Endothelial cell of umbilical vein (primary cell): ENCODE data around the gene SUSD2. TPM values are rescaled to one million over a fixed set of nuclear protein-coding genes. Genes with fewer than 3 reads are reported as not detected.

Experiments
- BruUV-seq: library from RNA; stranded (reverse); fragments of 400-500 nt; replicated peaks from 2 replicates; lab custom pipeline; 2021; lab: Mats Ljungman, UMichigan
- CTCF ChIA-PET: fragments of 300-600, 350-600 bp; sonication (Branson Sonifier 250); formaldehyde crosslinking; loops from one replicate; lab custom pipeline; 2021; ENCODE audit warnings: antibody characterized with exemption, inconsistent platforms; lab: Charles Lee
- POLR2A ChIA-PET: fragments of 300-600, 350-600 bp; sonication (Branson Sonifier 250); formaldehyde crosslinking; loops from one replicate; lab custom pipeline; 2021; ENCODE audit warnings: antibody characterized with exemption, inconsistent platforms; lab: Charles Lee
- DNase-seq: peaks from one replicate; pipeline ENCODE4 v3.0.0-alpha.2; 2011; ENCODE audit warnings: low read depth, low spot score
- FAIRE-seq: peaks from 2 replicates; lab custom pipeline; 2011; peaks lifted over from hg19 to GRCh38; lab: Jason Lieb, UNC
- H2AFZ ChIP-seq: 2 replicates; pipeline ENCODE4 v1.6.0; 2012; ENCODE audit warnings: low read depth, low read length, control low read depth, inconsistent platforms
- H3K27ac ChIP-seq: 2 replicates; pipeline ENCODE4 v1.5.1; 2011; ENCODE audit warnings: low read depth, mild to moderate bottlenecking, control low read depth, low read length, moderate library complexity; ENCODE audit not compliant: insufficient read depth
- H3K27me3 ChIP-seq, 2 experiments: 2 replicates each; pipeline versions ENCODE4 v1.6.0 to v1.6.1; 2011; ENCODE audit warnings: low read length in 2 of 2, mixed read lengths in 1 of 2; ENCODE audit not compliant: control insufficient read depth in 2 of 2, insufficient read depth in 2 of 2
- H3K36me3 ChIP-seq, 2 experiments: 2 replicates in 1 of 2; 3 replicates in 1 of 2; pipeline ENCODE4 v1.5.1; 2011; ENCODE audit warnings: low read length in 2 of 2, mild to moderate bottlenecking in 1 of 2, moderate library complexity in 1 of 2; ENCODE audit not compliant: control insufficient read depth in 2 of 2, insufficient read depth in 2 of 2; ENCODE audit errors: extremely low read depth in 1 of 2
- H3K4me1 ChIP-seq: 3 replicates; pipeline ENCODE4 v1.5.1; 2011; ENCODE audit warnings: mild to moderate bottlenecking, low read length; ENCODE audit not compliant: control insufficient read depth, insufficient read depth; ENCODE audit errors: extremely low read depth
- H3K4me2 ChIP-seq: 2 replicates; pipeline ENCODE4 v1.6.1; 2011; ENCODE audit warnings: low read length, control low read depth, mixed read lengths; ENCODE audit not compliant: insufficient read depth
- H3K4me3 ChIP-seq, 3 experiments: fragments of 200-600 bp in 1 of 3; sonication (generic), shearing (Covaris generic) in 1 of 3; replicated peaks in 1 of 3; 2 replicates each; pipeline ENCODE4 v1.5.1; 2011 to 2016; ENCODE audit warnings: control low read depth in 3 of 3, low read length in 3 of 3, mild to moderate bottlenecking in 2 of 3, inconsistent platforms in 1 of 3, low read depth in 1 of 3, moderate library complexity in 1 of 3; ENCODE audit not compliant: insufficient read depth in 1 of 3
- H3K79me2 ChIP-seq: 2 replicates; pipeline ENCODE4 v1.6.0; 2012; ENCODE audit warnings: low read length, inconsistent platforms; ENCODE audit not compliant: control insufficient read depth, insufficient read depth
- H3K9ac ChIP-seq: replicated peaks from 2 replicates; pipeline ENCODE3; 2011; ENCODE audit warnings: low read length, control low read depth; ENCODE audit not compliant: insufficient read depth; ENCODE audit errors: extremely low read depth
- H3K9me1 ChIP-seq: replicated peaks from 3 replicates; pipeline ENCODE4 v1.6.0; 2011; ENCODE audit warnings: mild to moderate bottlenecking, low read length; ENCODE audit not compliant: control insufficient read depth, insufficient read depth; ENCODE audit errors: extremely low read depth
- H3K9me3 ChIP-seq: replicated peaks from 2 replicates; pipeline ENCODE4 v1.5.1; 2012; ENCODE audit warnings: low read length, inconsistent platforms; ENCODE audit not compliant: control insufficient read depth, insufficient read depth
- H4K20me1 ChIP-seq: replicated peaks from 2 replicates; pipeline ENCODE3; 2011; ENCODE audit warnings: mild to moderate bottlenecking, low read length; ENCODE audit not compliant: control insufficient read depth, insufficient read depth; ENCODE audit errors: extremely low read depth
- EZH2 ChIP-seq: IDR thresholded peaks from 2 replicates; pipeline ENCODE4 v1.6.1; 2012; ENCODE audit warnings: borderline replicate concordance, low read depth, mild to moderate bottlenecking, moderate library complexity, low read length, inconsistent platforms; ENCODE audit not compliant: severe bottlenecking
- FOS ChIP-seq: IDR thresholded peaks from 2 replicates; pipeline ENCODE4 v1.6.1; 2011; ENCODE audit warnings: mild to moderate bottlenecking, low read length, moderate library complexity, borderline replicate concordance; ENCODE audit not compliant: insufficient read depth
- GATA2 ChIP-seq: IDR thresholded peaks from 2 replicates; pipeline ENCODE4 v1.7.0; 2011; ENCODE audit warnings: low read depth, mild to moderate bottlenecking, moderate library complexity, mixed read lengths, low read length; ENCODE audit not compliant: insufficient read length, insufficient read depth
- JUN ChIP-seq: IDR thresholded peaks from 2 replicates; pipeline ENCODE4 v1.6.1; 2011; ENCODE audit warnings: borderline replicate concordance, low read depth; ENCODE audit not compliant: insufficient read length, insufficient read depth
- MYC ChIP-seq: IDR thresholded peaks from one replicate; pipeline ENCODE4 v1.6.1; 2011; ENCODE audit warnings: mild to moderate bottlenecking, low read depth, low read length
- POLR2A ChIP-seq: IDR thresholded peaks from 2 replicates; pipeline ENCODE4 v1.6.1; 2012; ENCODE audit warnings: low read depth, mild to moderate bottlenecking, control low read depth, low read length
- POLR2AphosphoS5 ChIP-seq: IDR thresholded peaks from 2 replicates; pipeline ENCODE4 v1.6.1; 2012; ENCODE audit warnings: low read depth, mild to moderate bottlenecking, control low read depth, low read length, moderate library complexity; ENCODE audit not compliant: insufficient read depth
- dilution Hi-C: fragments of 300-500 bp; cut with MboI; formaldehyde crosslinking; loops from one replicate; pipeline ENCODE4 v1.15.0; 2019; ENCODE audit warnings: low sequenced_read_pairs; ENCODE audit not compliant: extremely low pct_ligation_motif_present
- intact Hi-C: fragments of 100-400 bp; cut with micrococcal nuclease; formaldehyde crosslinking; loops from one replicate; pipeline ENCODE4 v1.10.0; 2022
- polyA plus RNA-seq, 4 experiments: library from polyadenylated mRNA; depleted of rRNA in 3 of 4; stranded (reverse) in 3 of 4; unstranded in 1 of 4; fragments of >200 nt; gene quantifications; 2 replicates each; pipeline versions ENCODE4 v1.2.1 to v1.2.3, GENCODE V29; 2011 to 2012; ENCODE audit warnings: missing spikeins in 1 of 4
- total RNA-seq: library from RNA; stranded (reverse); gene quantifications from 2 replicates; pipeline ENCODE4 v1.2.3, GENCODE V29; 2021
- TF ChIP-seq, protein P1 (sequence below), 2 donors: IDR thresholded peaks; 1 replicate in 1 of 2; 2 replicates in 1 of 2; pipeline ENCODE4 v1.5.1; 2011; ENCODE audit warnings: low read length in 2 of 2, mild to moderate bottlenecking in 2 of 2, moderate library complexity in 2 of 2, control low read depth in 1 of 2, inconsistent platforms in 1 of 2, low read depth in 1 of 2; ENCODE audit not compliant: insufficient read depth in 1 of 2; ENCODE audit errors: extremely low read depth in 1 of 2
- TF ChIP-seq, protein P2 (sequence below): IDR thresholded peaks from 2 replicates; pipeline ENCODE4 v1.6.1; 2011; ENCODE audit not compliant: insufficient read depth, insufficient read length

Gene SUSD2
- total and polyA plus RNA-seq, 2 donors (not counting 3 experiments of a cell fraction or from before 2014, with no cell fraction given) = 0.26 to 0.27 TPM

DNA sequence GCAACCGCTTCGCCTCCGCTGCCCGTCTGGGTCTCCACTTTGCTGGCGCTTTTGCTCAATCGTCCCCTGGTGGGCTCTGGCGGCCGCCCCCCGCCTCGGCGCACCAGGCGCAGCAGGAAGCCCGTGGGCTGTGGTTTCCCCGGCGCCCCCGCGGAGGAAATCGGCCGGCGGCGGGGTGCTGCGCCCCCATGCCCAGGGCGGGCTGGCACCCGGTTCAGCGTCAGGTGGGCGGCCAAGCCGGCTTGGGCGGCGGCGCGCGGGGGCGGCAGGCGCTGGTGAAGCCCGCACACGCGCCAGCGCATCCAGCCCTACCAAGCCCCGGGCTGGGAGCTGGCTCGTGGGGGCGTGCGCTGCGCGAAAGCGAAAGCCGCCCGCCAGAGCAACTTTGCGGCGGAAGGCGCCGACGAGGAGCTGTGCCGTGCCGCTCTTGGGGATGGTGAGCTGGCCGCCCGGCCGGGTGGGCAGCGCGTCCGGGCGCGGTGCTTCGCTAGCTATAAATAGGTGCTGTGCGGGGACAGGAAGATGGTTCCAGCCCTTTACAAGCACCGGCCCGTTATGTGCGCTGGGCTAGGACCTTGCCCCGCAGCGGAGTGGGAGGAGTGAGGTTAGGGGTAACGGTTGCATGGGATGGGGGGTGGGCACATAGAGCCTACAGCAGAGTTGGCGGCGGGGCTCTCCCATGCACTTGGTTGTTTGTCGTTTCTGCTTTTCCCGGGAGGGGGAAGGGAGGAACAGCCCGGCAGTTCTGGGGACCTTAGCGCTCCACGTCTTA lies 25.0 kb upstream of the SUSD2 start:
- Histone ChIP-seq H2AFZ (peak overlapping the region; percentile 17), H3K9me3 (no peaks in the 10 kb centered on the region), H3K9me1 (no peaks in the 10 kb centered on the region), H3K27ac (peak overlapping the region; percentile 26), H3K4me1 (peaks cover 13% of the 10 kb centered on the region), H3K9ac (peak overlapping the region; percentile 59), H4K20me1 (no peaks in the 10 kb centered on the region), H3K27me3 (no peaks in the 10 kb centered on the region), H3K79me2 (peaks cover 4% of the 10 kb centered on the region), H3K36me3 (no peaks in the 10 kb centered on the region), H3K4me3 (peak overlapping the region; percentile 53 to 91 (median 76)), H3K4me2 (peak overlapping the region; percentile 71)
- ChIA-PET CTCF (interaction anchor here (0.8 to 4.8 kb wide), 23 partner anchors 9 to 294 kb away, joined by 3 to 40 read pairs (median 5); partner anchors contain the start of genes CABIN1 and SUSD2), POLR2A (no interaction called here)
- no TSS peak for BruUV-seq
- DNase-seq (peak; percentile 55), FAIRE-seq (peak; percentile 50)
- intact Hi-C loops = loop anchor here (2.0 to 5.0 kb wide), 2 partner anchors 18 to 144 kb away; partner anchors contain the start of gene CABIN1
- dilution Hi-C loops = no loop called here
- TF ChIP-seq GATA2 (no peak), MYC (no peak), POLR2A (no peak), POLR2AphosphoS5 (no peak), JUN (no peak), FOS (no peak), EZH2 (no peak)
- TF ChIP-seq, protein P1, sequence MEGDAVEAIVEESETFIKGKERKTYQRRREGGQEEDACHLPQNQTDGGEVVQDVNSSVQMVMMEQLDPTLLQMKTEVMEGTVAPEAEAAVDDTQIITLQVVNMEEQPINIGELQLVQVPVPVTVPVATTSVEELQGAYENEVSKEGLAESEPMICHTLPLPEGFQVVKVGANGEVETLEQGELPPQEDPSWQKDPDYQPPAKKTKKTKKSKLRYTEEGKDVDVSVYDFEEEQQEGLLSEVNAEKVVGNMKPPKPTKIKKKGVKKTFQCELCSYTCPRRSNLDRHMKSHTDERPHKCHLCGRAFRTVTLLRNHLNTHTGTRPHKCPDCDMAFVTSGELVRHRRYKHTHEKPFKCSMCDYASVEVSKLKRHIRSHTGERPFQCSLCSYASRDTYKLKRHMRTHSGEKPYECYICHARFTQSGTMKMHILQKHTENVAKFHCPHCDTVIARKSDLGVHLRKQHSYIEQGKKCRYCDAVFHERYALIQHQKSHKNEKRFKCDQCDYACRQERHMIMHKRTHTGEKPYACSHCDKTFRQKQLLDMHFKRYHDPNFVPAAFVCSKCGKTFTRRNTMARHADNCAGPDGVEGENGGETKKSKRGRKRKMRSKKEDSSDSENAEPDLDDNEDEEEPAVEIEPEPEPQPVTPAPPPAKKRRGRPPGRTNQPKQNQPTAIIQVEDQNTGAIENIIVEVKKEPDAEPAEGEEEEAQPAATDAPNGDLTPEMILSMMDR (IDR thresholded peaks at IDR 0.05; ENCODE audit: extremely low read depth in 1 of 2, insufficient read depth in 1 of 2, low read depth in 1 of 2, low read length in 2 of 2) = no peak
- TF ChIP-seq, protein P2, sequence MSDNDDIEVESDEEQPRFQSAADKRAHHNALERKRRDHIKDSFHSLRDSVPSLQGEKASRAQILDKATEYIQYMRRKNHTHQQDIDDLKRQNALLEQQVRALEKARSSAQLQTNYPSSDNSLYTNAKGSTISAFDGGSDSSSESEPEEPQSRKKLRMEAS = no peak
